Activated naive CD8-positive, alpha-beta T cell treated with anti-CD3 and anti-CD28 coated beads, Interleukin-2, amount 50 U/mL, for 24 hours (primary cell): Measurements from ENCODE around the gene MCMBP.
A peak's percentile ranks its signal among the peaks of the same experiment; 100 is the strongest.
"Not testable (repeated sequence)": the region's sequence is repeated elsewhere in the genome, so short reads cannot be mapped to it uniquely, and the experiment has no call there.

ENCODE experiments used
- ATAC-seq: fragments of 150-1000 bp; cut with Tn5 transposase; one replicate; pipeline ENCODE4 v1.10.0; 2021
- DNase-seq: peaks from one replicate; pipeline ENCODE4 v3.0.0; 2021
- H3K27ac Mint-ChIP-seq: one replicate; pipeline ENCODE4 v1.8.0; 2021; ENCODE audit warnings: mild to moderate bottlenecking, mixed read lengths
- H3K27me3 Mint-ChIP-seq: one replicate; pipeline ENCODE4 v1.8.0; 2021; ENCODE audit warnings: mixed read lengths
- H3K36me3 Mint-ChIP-seq: one replicate; pipeline ENCODE4 v1.8.0; 2021; ENCODE audit warnings: low read depth, mixed read lengths
- H3K4me1 Mint-ChIP-seq: one replicate; pipeline ENCODE4 v1.8.0; 2021; ENCODE audit warnings: mixed read lengths
- H3K4me3 Mint-ChIP-seq: one replicate; pipeline ENCODE4 v1.8.0; 2021; ENCODE audit warnings: mild to moderate bottlenecking, moderate library complexity, mixed read lengths
- H3K9me3 Mint-ChIP-seq: one replicate; pipeline ENCODE4 v1.8.0; 2021; ENCODE audit warnings: mixed read lengths

The MCMBP gene

DNA sequence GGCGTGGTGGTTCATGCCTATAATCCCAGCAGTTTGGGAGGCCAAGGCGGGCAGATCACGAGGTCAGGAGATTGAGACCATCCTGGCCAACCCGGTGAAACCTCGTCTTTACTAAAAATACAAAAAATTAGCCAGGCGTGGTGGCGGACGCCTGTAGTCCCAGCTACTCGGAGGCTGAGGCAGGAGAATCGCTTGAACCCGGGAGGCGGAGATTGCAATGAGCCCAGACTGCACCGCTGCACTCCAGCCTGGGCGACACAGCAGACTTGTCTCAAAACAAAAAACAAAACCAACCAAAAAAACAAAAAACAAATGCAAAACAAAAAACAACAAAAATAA, 19.2 kb upstream of the MCMBP start:
- H3K36me3 Mint-ChIP-seq: peaks cover 15% of the 10 kb centered on the region
- DNase-seq, ATAC-seq, H3K27me3 Mint-ChIP-seq, H3K9me3 Mint-ChIP-seq: not testable (repeated sequence)
- H3K4me3 Mint-ChIP-seq: peak overlapping the region; percentile 100
- peaks cover 41% of the 10 kb centered on the region for H3K4me1 Mint-ChIP-seq
- H3K27ac Mint-ChIP-seq: peak overlapping the region; percentile 100

DNA sequence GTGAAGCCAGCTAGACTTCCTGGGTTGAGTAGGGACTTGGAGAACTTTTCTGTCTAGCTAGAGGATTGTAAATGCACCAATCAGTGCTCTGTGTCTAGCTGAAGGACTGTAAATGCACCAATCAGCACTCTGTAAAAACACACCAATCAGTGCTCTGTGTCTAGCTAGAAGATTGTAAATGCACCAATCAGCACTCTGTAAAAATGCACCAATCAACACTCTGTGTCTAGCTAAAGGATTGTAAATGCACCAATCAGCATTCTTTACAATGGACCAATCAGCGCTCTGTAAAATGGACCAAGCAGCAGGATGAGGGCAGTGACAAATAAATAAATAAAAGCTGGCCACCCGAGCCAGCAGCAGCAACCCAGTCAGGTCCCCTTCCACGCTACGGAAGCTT, 17.7 kb upstream of the MCMBP start:
- not testable (repeated sequence) for H3K4me3 Mint-ChIP-seq, H3K36me3 Mint-ChIP-seq, H3K27me3 Mint-ChIP-seq, H3K27ac Mint-ChIP-seq, DNase-seq, ATAC-seq, H3K9me3 Mint-ChIP-seq
- peaks cover 26% of the 10 kb centered on the region for H3K4me1 Mint-ChIP-seq

DNA sequence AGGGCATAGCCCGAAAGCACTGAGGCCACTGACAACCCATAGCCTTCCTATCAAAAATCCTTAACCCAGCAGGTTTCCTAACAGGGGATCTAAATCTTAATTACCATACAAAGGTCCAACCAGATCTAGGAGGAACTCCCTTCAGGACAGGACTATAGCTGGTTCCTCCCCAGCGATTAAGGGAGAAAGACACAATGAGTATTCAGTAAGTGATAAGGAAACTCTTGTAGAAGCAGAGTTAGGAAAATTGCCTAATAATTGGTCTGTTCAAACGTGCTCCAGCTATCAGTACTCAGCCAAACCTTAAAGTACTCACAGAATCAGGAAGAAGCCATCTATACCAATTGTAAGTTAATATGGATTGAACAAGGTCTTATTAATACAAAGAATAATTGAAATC, 16.6 kb upstream of the MCMBP start:
- H3K4me1 Mint-ChIP-seq: peaks cover 20% of the 10 kb centered on the region
- ATAC-seq, H3K27me3 Mint-ChIP-seq, H3K36me3 Mint-ChIP-seq, H3K4me3 Mint-ChIP-seq, H3K9me3 Mint-ChIP-seq, H3K27ac Mint-ChIP-seq, DNase-seq: not testable (repeated sequence)

DNA sequence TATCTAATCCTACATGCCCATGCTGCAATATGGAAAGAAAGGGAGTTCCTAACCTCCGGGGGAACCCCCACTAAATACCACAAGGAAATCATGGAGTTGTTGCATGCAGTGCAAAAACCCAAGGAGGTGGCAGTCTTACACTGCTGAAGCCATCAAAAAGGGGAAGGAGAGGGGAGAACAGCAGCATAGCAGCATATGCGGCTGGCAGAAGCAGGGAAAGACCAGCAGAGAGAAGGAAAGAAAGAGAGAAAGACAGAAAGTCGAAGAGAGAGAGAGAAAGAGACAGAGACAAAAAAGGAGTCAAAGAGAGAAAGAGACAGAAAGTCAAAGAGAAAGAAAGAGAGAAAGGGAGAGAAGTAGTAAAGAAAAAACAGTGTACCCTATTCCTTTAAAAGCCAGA, 16.1 kb upstream of the MCMBP start:
- H3K36me3 Mint-ChIP-seq, H3K4me3 Mint-ChIP-seq, ATAC-seq, DNase-seq, H3K27me3 Mint-ChIP-seq, H3K9me3 Mint-ChIP-seq, H3K27ac Mint-ChIP-seq: not testable (repeated sequence)
- H3K4me1 Mint-ChIP-seq: peaks cover 15% of the 10 kb centered on the region

DNA sequence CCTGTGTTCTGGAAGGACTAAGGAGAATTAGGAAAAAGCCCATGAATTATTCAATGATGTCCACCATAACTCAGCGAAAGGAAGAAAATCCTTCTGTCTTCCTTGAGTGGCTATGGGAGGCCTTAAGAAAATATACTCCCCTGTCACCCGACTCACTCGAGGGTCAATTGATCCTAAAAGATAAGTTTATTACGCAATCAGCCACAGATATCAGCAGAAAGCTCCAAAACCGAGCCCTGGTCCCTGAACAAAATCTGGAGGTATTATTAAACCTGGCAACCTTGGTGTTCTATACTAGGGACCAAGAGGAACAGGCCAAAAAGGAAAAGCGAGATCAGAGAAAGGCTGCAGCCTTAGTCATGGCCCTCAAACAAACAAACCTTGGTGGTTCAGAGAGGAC, 13.4 kb upstream of the MCMBP start:
- DNase-seq, H3K4me1 Mint-ChIP-seq, H3K9me3 Mint-ChIP-seq, H3K27ac Mint-ChIP-seq, ATAC-seq, H3K27me3 Mint-ChIP-seq, H3K4me3 Mint-ChIP-seq, H3K36me3 Mint-ChIP-seq: not testable (repeated sequence)

DNA sequence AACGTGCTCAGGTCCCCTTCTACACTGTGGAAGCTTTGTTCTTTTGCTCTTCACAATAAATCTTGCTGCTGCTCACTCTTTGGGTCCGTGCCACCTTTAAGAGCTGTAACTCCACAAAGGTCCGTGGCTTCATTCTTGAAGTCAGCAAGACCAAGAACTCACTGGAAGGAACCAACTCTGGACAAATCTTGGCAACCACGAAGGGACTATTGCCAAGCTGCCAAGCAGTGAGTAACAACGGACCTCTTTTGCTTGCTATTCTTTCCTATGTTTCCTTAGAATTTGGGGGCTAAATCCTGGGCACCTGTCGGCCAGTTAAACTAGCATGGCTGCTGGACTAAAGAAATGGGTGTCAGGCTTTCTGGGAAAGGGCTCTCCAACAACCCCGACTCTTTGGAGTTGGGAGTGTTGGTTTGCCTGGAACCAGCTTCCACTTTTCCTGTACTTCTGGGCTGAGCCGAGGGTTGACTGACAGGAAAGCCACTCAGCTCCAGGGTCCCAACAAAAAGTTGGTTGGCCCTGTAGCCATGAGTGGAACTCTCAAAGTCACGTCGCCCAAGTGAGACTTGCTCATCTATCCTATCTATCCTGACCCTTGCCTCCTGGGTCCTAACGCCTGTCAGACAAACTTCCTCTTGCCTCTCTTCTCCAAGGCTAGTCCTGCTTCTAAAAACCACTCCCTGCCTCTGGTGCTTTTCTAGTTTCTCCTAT, 11.4 kb upstream of the MCMBP start:
- H3K36me3 Mint-ChIP-seq, H3K4me1 Mint-ChIP-seq, H3K4me3 Mint-ChIP-seq, H3K27ac Mint-ChIP-seq, H3K27me3 Mint-ChIP-seq, ATAC-seq, H3K9me3 Mint-ChIP-seq, DNase-seq: not testable (repeated sequence)

DNA sequence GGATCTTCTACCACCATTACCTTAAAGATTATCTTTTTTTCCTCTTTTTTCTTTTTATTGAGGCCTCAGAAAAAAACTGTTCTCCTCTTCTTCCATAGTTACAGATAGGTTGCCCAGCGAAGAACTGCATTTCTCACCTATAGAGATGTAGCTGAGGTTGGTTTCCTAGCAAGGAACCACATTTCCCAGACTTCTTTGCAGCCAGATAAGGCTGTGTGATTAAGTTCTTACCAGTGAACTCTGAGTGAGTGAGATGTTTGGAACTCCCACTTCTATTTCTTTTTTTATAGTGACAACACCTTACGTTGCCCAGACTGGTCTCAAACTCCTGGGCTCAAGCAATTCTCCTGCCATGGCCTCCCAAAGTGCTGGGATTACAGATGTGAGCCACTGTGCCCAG, 5.9 kb upstream of the MCMBP start:
- DNase-seq: no peak
- Mint-ChIP-seq H3K36me3 (no peaks in the 10 kb centered on the region), H3K4me3 (no peak overlapping the region), H3K27me3 (no peaks in the 10 kb centered on the region), H3K9me3 (no peaks in the 10 kb centered on the region), H3K4me1 (peaks cover 6% of the 10 kb centered on the region), H3K27ac (no peak overlapping the region)
- no peak for ATAC-seq

DNA sequence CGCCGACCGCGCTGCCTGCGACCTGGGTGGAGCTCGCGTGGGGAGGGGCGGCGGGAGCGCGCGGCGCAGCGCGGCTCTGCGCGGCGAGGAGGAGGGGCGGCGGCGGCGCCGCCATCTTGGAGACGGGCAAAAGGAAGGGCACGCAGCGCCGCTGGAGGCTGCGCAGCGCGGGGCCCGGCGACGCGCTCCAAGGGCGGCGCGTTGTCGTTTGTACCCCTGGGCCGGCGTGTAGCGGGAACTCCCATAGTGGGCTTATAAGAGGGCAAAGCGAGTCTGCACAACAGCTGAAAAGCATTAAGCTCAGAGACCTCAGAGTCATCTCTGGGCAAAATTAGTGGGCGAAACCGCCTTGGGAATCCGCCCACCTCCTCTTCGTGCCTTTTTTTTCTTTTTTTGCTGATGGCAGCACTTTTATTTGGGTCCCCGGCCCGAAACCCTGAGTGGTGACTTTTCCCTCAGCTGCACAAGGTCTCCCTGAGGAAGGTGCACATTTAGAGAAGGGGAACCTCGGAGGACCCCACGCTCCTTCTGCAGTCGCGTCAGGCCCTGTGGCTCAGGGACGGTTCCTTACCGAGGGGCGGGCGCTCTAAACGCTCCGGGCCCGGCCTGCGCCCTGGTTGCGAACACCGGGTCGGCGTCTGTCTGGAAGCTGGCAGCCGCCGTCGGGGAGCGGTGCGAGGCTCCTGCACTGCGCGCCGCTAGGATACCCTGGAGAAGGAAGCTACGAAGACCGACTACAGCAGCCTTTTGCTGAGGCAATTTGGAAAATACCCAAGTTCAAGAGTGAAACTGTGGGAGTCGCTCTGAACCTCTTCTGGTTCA, 428 bp upstream of the MCMBP start:
- Mint-ChIP-seq H3K27ac (peak overlapping the region; percentile 91), H3K27me3 (no peaks in the 10 kb centered on the region), H3K4me3 (peak overlapping the region; percentile 83), H3K4me1 (peaks cover 41% of the 10 kb centered on the region), H3K9me3 (no peaks in the 10 kb centered on the region), H3K36me3 (peaks cover 14% of the 10 kb centered on the region)
- peak; percentile 95 for ATAC-seq
- peak; percentile 90 for DNase-seq

DNA sequence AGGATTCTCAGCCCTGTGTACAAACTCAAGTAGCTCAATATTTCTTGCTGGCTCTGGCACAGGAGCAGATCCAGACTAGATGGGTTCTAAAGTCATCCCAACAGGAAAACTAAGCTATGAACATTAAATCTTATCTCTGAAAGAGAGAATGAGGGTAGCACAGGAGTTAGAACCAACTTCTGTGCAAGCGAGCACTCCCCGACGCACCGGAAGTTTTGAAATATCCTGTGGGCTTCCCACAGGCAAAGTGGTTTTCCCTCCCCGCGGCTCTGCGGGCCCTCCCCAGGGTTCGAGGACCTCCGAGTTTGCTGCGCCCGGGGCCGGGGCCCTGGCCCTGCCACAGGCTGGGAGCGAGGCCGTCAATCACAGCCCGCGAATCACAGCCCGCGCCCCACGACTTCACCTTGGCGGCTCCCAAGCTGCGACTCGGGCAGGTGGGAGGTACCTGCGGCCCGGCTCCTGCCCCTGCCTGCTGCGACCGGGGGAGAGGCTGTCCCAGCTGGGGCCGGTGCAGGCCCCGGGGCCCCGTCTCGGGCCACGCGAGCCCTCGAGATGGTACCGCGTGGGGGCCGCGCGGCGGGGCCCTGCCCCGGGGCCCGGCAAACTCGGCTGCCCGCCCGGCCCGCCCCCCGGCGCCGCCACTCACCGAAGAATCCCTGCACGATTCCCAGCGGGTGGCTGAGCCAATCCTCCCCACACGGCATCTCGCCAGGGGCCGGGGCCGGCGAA, 598 bp downstream of the MCMBP start:
- H3K27ac Mint-ChIP-seq: peak overlapping the region; percentile 88
- peak; percentile 62 for DNase-seq
- no peaks in the 10 kb centered on the region for H3K27me3 Mint-ChIP-seq
- peaks cover 20% of the 10 kb centered on the region for H3K36me3 Mint-ChIP-seq
- peaks cover 47% of the 10 kb centered on the region for H3K4me1 Mint-ChIP-seq
- H3K4me3 Mint-ChIP-seq: peak overlapping the region; percentile 93
- no peaks in the 10 kb centered on the region for H3K9me3 Mint-ChIP-seq
- peak; percentile 20 for ATAC-seq

DNA sequence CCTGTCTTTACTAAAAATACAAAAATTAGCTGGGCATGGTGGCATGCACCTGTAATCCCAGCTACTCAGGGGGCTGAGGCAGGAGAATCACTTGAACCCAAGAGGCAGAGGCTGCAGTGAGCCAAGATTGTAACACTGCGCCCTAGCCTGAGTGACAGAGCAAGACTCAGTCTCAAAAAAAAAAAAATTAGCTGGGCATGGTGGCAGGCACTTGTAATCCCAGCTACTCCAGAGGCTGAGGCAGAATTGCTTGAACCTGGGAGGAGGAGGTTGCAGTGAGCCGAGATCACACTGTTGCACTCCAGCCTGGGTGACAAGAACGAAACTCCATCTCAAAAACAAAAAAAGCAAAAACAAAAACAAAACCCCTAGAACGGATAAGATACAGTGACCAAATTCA, 3.2 kb downstream of the MCMBP start:
- H3K36me3 Mint-ChIP-seq: peaks cover 36% of the 10 kb centered on the region
- H3K9me3 Mint-ChIP-seq, H3K27ac Mint-ChIP-seq, ATAC-seq, H3K27me3 Mint-ChIP-seq, DNase-seq: not testable (repeated sequence)
- peak overlapping the region; percentile 37 for H3K4me3 Mint-ChIP-seq
- H3K4me1 Mint-ChIP-seq: peaks cover 58% of the 10 kb centered on the region

DNA sequence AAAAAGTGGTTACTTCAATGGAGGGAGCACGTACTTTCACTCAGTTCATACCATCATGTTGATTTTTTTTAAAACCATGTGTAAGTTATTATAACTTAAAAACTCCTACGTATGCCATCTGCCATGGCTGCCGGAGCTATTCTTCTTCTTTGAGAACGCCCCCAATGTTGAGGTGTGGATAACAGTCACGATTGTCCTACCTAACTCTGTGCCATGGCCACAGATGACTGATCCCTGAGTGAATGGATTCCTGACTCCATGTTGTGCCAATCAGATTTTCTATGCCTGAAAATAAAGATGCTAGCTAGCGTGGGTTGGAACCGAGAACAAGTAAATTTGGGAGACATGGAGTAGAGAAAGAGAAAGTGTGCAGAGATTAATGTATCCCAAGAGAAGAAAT, 5.3 kb downstream of the MCMBP start:
- Mint-ChIP-seq H3K4me3 (no peak overlapping the region), H3K9me3 (peaks cover 6% of the 10 kb centered on the region), H3K4me1 (peaks cover 63% of the 10 kb centered on the region), H3K36me3 (peaks cover 44% of the 10 kb centered on the region), H3K27me3 (no peaks in the 10 kb centered on the region), H3K27ac (no peak overlapping the region)
- no peak for DNase-seq
- no peak for ATAC-seq

DNA sequence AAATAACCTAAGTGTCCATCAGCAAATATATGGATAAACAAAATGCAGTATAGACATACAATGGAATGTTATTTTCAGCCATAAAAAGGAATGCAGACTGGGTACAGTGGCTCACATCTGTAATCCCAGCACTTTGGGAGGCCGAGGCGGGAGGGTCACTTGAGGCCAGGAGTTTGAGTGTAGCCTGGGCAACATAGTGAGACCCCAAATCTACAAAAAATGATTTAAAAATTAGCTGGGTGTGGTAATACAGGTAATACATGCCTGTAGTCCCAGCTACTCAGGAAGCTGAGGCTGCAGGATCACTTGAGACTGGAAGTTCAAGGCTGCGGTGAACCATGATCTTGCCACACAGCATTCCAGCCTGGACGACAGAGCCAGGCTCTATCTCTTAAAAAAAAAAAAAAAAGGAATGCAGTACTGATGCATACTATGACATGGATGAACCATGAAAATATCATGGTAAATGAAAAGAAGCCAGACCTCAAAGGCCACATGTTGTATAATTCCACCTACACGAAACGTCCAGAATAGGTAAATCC, 6.9 kb downstream of the MCMBP start:
- no peaks in the 10 kb centered on the region for H3K27me3 Mint-ChIP-seq
- ATAC-seq (no peak), DNase-seq (no peak)
- no peak overlapping the region for H3K4me3 Mint-ChIP-seq
- H3K36me3 Mint-ChIP-seq: peaks cover 38% of the 10 kb centered on the region
- no peak overlapping the region for H3K27ac Mint-ChIP-seq
- H3K9me3 Mint-ChIP-seq: peaks cover 6% of the 10 kb centered on the region
- H3K4me1 Mint-ChIP-seq: peaks cover 67% of the 10 kb centered on the region

DNA sequence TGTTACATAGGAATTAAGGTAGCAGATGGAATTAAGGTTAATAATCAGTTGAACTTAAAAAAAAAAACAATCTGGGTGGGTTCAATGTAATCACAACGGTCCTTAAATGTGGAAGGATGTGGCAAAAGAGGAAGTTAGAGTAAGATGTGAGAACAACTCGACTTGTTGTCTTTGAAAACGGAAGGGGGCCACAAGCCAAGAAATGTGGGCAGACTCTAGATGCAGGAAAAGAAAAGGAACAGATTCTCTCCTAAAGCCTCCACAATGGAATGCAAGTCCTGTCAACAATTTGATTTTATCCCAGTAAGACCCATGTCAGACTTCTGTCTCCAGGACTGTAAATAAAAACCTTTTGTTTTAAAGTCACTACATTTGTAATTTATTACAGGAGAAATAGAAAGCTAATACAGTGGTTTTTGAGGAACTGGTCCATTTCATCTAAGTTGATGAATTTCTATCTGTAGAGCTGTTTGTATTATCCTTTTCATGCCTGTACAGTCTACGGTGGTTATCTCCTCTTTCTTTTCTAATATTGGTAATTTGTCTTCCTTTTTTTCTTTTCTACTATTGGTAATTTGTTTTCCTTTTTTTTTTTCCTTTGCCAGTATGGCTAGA, 8.6 kb downstream of the MCMBP start:
- no peak for DNase-seq
- Mint-ChIP-seq H3K27me3 (no peaks in the 10 kb centered on the region), H3K27ac (peak overlapping the region; percentile 57), H3K4me1 (peaks cover 61% of the 10 kb centered on the region), H3K36me3 (peaks cover 39% of the 10 kb centered on the region), H3K4me3 (no peak overlapping the region), H3K9me3 (peaks cover 6% of the 10 kb centered on the region)
- no peak for ATAC-seq

DNA sequence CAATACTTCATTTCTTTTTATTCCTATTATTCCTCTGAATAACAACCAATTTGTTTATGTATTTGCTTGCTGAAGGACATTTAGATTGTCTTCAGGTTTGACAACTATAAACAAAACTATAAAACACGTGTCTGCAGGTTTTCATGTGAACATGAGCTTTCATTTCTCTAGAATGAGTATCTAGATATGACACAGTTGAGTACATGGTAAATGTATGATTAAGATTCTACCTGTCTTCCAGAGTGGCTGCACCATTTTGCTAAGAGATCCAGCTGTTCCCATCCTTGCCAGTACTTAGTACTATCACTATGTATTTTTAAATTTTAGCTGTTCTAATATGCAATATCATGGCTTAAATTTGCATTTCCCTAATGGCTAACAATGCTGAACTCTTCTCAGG, 10.1 kb downstream of the MCMBP start:
- Mint-ChIP-seq H3K9me3 (peaks cover 6% of the 10 kb centered on the region), H3K27ac (no peak overlapping the region), H3K27me3 (no peaks in the 10 kb centered on the region), H3K4me1 (peaks cover 49% of the 10 kb centered on the region), H3K36me3 (peaks cover 35% of the 10 kb centered on the region), H3K4me3 (no peak overlapping the region)
- no peak for DNase-seq
- no peak for ATAC-seq
